Stimulated activated naive CD4-positive, alpha-beta T cell (primary cell): ENCODE results near the gene MBOAT7.

Source experiments
- DNase-seq, 6 experiments: peaks; one replicate each; lab custom pipeline; 2025; lab: John Stamatoyannopoulos, UW

The MBOAT7 gene

DNA sequence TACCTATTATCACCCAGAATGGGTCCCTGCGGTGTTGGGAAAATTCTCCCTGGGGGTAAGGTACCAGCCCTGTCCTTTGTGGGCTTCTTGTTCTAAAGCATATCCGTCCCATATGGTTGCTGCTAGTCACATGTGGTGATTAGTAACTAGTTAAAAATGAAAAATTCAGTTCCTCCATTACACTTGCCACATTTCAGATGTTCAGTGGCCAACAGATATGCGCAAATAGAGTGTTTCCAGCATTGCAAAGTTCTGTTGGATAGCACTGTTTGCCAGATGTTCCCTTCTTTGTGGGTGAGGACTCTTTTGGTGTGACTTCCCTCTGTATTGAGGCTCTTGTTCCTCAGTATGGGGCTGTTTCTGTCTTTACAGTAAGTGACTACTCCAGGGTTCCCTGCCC, 48.0 kb downstream of the MBOAT7 start:
- DNase-seq, result no peak

DNA sequence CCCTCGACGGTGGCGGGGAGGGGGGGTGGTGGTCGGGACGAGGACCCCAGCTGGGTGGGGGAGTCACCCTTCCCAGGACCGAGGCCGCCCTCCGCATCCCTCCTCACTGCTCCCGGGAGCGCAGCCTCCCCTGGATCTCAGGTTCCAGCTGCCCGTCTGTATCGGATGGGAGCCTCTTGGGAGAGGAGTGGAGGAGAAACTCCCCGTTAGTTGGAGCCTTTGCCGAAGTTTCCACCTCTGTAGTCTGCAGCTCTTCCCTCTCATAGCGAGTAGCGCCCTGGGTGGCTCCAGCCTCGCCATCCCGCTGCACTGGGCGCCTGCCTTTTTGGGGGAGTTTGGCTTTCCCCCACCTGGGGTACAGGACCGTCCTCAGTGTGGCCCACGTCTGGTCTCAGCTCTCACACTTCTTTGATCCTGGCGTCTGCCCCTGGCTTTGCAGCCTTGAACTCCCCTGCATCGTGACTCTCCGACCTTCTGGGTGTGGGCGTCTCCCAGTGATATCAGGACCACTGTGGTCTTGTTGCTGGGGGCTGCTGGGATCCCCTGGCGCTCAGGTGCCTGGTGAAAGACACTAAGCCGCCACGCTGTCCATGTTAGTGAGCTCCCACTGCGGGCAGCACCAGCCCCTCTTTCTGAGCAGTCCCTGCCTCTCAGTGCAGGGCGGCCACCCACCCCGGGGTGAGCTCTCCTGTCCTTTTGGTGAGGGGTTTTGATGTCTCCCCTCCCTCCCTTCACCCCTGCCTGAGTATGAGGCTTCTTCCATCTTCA, 50.7 kb downstream of the MBOAT7 start:
- peak in 1 of 6 experiments; percentile 12 for DNase-seq

- peak in 3 of 6 experiments; percentile 14 to 52 (median 48) for DNase-seq
Measured at GRCh38 chr19:54137699-54138488, 51.5 kb downstream of the MBOAT7 start, which contains the start of gene CNOT3. Gene CNOT3, plus strand, starts transcription at chr19:54137762. Its CDS starts 5,217 bp downstream, at chr19:54142979.

DNA sequence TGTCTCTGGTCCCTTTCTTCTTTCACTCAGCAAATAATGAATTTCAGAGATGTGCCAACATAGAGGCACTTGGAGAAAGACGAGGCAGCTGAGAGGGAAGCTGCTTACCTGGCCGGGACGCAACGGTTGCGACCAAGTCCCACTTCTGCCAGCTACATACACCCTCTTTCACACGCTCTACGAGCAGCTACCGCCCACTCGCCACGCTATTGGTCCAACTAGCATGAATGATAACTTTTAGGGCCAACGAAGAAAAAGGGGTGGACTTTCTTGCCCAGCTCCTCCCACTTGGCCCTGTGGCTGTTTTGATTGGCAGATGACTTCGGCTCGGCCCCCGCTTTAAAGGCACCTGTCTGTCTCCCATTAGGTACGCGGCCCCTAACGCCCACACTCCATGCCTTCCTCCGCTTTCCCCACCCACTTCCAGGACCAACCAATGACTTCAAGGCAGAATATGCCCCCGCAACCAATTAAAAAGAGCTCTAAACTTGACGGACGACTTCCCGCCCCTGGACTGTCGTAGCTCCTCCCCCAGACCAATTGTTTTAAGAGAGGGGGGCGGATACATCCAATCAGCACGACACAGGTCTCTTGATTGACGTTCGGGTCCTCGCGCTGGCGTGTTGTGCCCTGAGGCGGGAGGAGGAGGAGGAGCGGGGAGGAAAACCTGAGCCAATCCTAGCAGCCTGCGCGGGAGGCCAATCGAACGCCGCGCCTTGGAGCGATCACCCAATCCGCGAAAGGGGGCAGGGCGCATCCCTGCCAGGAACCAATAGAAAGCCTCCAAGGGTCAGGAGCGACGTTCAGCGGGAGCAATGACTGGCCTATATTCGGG, 52.3 kb downstream of the MBOAT7 start:
- peak; percentile 97 to 100 (median 100) for DNase-seq

DNA sequence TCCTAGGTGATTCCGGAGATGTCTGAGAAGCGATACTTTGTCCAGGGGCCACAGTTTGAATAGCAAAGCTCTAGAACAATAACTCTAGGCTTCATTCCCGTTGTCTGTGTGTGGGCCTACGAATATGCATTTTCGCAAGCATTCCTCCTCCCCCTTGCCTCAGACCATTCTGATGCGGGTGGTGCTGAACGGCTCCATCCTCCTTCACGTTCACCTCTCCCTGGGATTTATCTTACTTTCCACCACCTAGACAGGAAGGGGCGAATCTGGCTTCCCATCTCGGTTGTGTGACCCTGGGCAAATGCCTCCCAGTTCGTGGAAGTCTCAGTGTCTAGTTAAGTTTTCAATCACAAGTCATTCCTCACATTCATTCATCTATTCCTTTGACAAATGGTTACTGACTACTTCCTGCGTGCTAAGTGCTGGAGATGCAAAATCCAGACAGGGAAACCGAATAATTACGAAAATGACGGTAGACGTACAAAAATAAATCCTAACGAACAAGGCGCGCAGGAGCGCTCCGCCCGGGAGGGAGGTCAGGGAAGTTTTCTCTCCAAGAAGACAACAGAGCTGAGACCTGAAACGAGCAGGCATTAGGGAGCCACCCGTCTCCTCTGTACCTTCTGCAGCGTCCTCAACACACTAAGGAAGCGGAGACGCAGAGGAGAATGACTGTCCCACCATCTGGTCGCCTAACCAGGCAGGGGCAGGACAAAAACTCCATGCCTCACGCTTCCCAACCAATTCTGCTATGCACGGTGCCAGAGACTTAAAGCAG, 53.1 kb downstream of the MBOAT7 start:
- no peak for DNase-seq

- DNase-seq, result no peak
Measured at GRCh38 chr19:54133957-54134590, 55.3 kb downstream of the MBOAT7 start.

GRCh38 chr19:54133312-54133956, 55.9 kb downstream of the MBOAT7 start:
- DNase-seq, result peak in 2 of 6 experiments; percentile 34 to 63

DNA sequence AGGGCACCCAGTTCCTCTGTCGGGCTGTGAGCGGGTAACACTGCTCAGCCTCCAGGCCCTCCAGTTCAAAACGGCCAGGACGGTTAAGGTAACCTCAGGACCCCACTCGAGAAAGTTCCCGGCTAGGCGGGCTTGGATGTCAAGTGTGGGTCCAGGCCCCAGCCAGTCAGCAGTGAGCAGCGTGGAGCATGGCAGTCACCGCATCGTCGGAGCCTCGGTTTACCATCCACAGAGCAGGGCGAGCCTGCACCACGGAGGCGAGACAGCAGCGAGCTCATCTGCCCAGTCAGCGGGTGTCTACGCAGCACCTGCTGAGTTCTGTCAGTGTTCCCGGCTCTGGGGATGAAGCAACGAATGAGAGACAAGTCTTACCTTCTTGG, 59.8 kb downstream of the MBOAT7 start:
- DNase-seq, result no peak

DNA sequence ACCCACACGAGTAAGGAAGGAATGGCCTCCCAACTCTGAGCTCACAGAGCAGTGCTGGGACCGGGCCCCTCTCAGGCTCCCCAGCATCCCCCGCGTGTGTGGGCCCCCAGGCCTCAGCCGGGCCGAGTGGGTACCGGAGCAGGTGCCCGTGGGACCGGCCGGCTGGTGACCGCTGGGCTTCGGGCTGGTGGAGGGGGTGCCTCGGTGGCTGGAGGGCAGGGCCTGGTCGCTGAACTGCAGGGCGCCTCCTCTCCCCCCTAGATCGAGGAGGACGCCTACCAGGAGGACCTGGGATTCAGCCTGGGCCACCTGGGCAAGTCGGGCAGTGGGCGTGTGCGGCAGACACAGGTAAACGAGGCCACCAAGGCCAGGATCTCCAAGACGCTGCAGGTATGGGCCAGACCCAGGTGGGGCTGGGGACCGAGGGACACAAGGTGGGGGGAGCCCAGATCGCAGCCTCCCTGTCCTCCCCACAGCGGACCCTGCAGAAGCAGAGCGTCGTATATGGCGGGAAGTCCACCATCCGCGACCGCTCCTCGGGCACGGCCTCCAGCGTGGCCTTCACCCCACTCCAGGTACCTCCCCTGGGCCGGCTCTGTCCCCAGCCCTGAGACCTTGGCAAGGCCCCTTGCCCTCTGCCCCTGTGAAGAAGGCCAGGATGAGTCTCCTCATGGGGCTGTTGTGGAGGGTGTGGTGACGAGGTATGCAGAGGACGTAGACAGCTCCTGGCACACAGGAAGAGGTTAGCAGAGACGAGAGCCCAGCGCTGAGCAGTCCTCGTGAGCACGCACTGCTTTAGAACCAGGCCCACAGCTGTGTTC, 60.4 kb downstream of the MBOAT7 start:
- no peak for DNase-seq

- DNase-seq, result no peak
Measured at GRCh38 chr19:54128441-54128725, 61.0 kb downstream of the MBOAT7 start.

GRCh38 chr19:54127688-54128440, 61.5 kb downstream of the MBOAT7 start:
- DNase-seq, result no peak

DNA sequence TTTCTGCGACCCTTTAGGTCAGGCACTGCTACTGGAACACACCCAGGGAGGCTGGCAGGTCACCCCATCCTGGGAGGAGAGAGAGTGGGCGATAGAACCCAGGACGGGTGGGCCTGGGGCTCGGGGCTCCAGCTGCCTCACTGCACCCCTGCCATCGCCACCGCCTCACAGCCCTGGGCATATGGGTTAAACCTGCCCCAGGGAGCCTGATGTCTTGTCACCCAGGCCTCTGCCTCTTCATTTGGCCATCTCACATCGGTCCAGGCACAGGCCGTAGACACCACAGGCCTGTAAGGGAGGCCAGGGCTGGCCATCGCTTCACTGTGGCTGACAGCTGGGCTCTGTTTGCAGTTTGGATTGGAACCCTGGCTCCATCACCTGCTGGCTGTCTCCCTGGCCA, 63.7 kb downstream of the MBOAT7 start:
- DNase-seq, result no peak

- no peak for DNase-seq
Measured at GRCh38 chr19:54124393-54124792, 65.0 kb downstream of the MBOAT7 start.

DNA sequence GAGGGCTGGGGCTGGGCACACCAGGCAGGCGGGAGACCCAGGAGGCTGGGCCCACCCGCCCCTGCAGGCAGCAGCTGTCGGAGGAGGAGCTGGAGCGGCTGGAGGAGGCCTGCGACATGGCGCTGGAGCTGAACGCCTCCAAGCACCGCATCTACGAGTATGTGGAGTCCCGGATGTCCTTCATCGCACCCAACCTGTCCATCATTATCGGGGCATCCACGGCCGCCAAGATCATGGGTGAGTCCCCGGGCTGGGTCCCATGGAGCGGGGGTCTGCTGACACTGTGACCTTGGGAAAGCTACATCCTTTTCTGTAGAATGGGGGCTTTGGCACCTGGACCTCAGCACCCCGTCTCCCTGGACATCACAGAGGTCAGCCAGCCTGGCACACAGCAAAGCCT, 65.7 kb downstream of the MBOAT7 start:
- DNase-seq, result no peak
